GM12878 (cell line): ENCODE data around the gene GNAL. TPM values are rescaled to one million over a fixed set of nuclear protein-coding genes. Genes with fewer than 3 reads are reported as not detected.

Source experiments
- ATAC-seq: fragments of 200-7000 bp; cut with Tn5 transposase; 3 replicates; pipeline ENCODE4 v1.9.1; 2020; ENCODE audit warnings: mild to moderate bottlenecking, moderate library complexity
- BruUV-seq: library from RNA; stranded (reverse); fragments of 400-500 nt; replicated peaks from 2 replicates; lab custom pipeline; 2021; lab: Mats Ljungman, UMichigan
- CTCF ChIA-PET: fragments of 300-600 bp; sonication (Branson Sonifier 250); formaldehyde crosslinking; extraction: SDS; loops from one replicate; lab custom pipeline; 2021; ENCODE audit warnings: inconsistent platforms; lab: Yijun Ruan, JAX
- POLR2A ChIA-PET: fragments of 350-600 bp; formaldehyde crosslinking; extraction: SDS; loops from one replicate; lab custom pipeline; 2021; ENCODE audit warnings: inconsistent platforms; lab: Charles Lee
- RAD21 ChIA-PET: fragments of 300-600 bp; sonication (Branson Sonifier 250); formaldehyde crosslinking; loops from one replicate; lab custom pipeline; 2023; ENCODE audit warnings: antibody characterized with exemption; ENCODE audit not compliant: unreplicated experiment; lab: Charles Lee
- SMC1A ChIA-PET: fragments of 300-600 bp; sonication (Branson Sonifier 250); formaldehyde crosslinking; loops from one replicate; lab custom pipeline; 2023; ENCODE audit not compliant: unreplicated experiment, uncharacterized antibody; lab: Charles Lee
- DNase-seq: peaks from one replicate; pipeline ENCODE4 v3.0.0-alpha.2; 2011; ENCODE audit warnings: low read depth, low spot score
- FAIRE-seq: peaks from 3 replicates; lab custom pipeline; 2011; peaks lifted over from hg19 to GRCh38; lab: Jason Lieb, UNC
- H2AFZ ChIP-seq: 2 replicates; pipeline ENCODE4 v1.6.0; 2011; ENCODE audit warnings: low read depth, low read length, control low read depth; ENCODE audit not compliant: control insufficient read depth
- H3K27ac ChIP-seq: 2 replicates; pipeline ENCODE4 v1.5.1; 2011; ENCODE audit warnings: control low read depth; ENCODE audit not compliant: control insufficient read depth, insufficient read depth
- H3K27me3 ChIP-seq, 2 experiments: replicated peaks in 1 of 2; 2 replicates each; pipeline versions ENCODE4 v1.6.0 to v1.6.1; 2011; ENCODE audit warnings: low read length in 1 of 2; ENCODE audit not compliant: control insufficient read depth in 2 of 2, insufficient read depth in 2 of 2
- H3K36me3 ChIP-seq, 2 experiments: 2 replicates each; pipeline ENCODE4 v1.5.1; 2011; ENCODE audit warnings: low read length in 1 of 2; ENCODE audit not compliant: control insufficient read depth in 2 of 2, insufficient read depth in 2 of 2
- H3K4me1 ChIP-seq: 2 replicates; pipeline ENCODE4 v1.6.1; 2011; ENCODE audit warnings: mild to moderate bottlenecking, low read length, moderate library complexity, mixed read lengths; ENCODE audit not compliant: control insufficient read depth, insufficient read depth
- H3K4me2 ChIP-seq: 2 replicates; pipeline ENCODE4 v1.6.0; 2011; ENCODE audit warnings: control low read depth; ENCODE audit not compliant: control insufficient read depth, insufficient read depth
- H3K4me3 ChIP-seq: fragments of 200-600 bp; sonication (generic); 2 replicates; pipeline ENCODE4 v1.5.1; 2016
- H3K79me2 ChIP-seq: 2 replicates; pipeline ENCODE4 v1.6.0; 2011; ENCODE audit warnings: low read length; ENCODE audit not compliant: control insufficient read depth, insufficient read depth
- H3K9ac ChIP-seq: 2 replicates; pipeline ENCODE4 v1.8.0; 2011; ENCODE audit warnings: low read length, control low read depth, mixed read lengths; ENCODE audit not compliant: control insufficient read depth, insufficient read depth
- H3K9me3 ChIP-seq: replicated peaks from 3 replicates; pipeline ENCODE4 v1.5.1; 2011; ENCODE audit warnings: mild to moderate bottlenecking, low read length; ENCODE audit not compliant: control insufficient read depth, insufficient read depth
- H4K20me1 ChIP-seq: 2 replicates; pipeline ENCODE4 v1.6.0; 2011; ENCODE audit not compliant: control insufficient read depth, insufficient read depth
- BCL11A ChIP-seq: IDR thresholded peaks from 2 replicates; pipeline ENCODE4 v1.6.1; 2011; ENCODE audit warnings: low read depth, low read length
- CBFB ChIP-seq: IDR thresholded peaks from 2 replicates; pipeline ENCODE4 v1.6.1; 2016; ENCODE audit warnings: antibody characterized with exemption, low read depth
- DPF2 ChIP-seq: fragments of 450-650 bp; IDR thresholded peaks from 2 replicates; pipeline ENCODE4 v1.6.1; 2017; ENCODE audit warnings: mild to moderate bottlenecking
- JUNB ChIP-seq: IDR thresholded peaks from 2 replicates; pipeline ENCODE4 v1.6.1; 2016; ENCODE audit warnings: antibody characterized with exemption, mild to moderate bottlenecking
- MEF2B ChIP-seq: fragments of 450-650 bp; IDR thresholded peaks from 2 replicates; pipeline ENCODE4 v1.6.1; 2018; ENCODE audit warnings: mild to moderate bottlenecking, moderate library complexity; ENCODE audit not compliant: partially characterized antibody, poor library complexity, severe bottlenecking
- NKRF ChIP-seq: fragments of 450-650 bp; conservative IDR thresholded peaks from 2 replicates; pipeline ENCODE4 v1.6.1; 2017; ENCODE audit warnings: mild to moderate bottlenecking, moderate library complexity
- RBBP5 ChIP-seq: fragments of 200-600 bp; sonication (generic); conservative IDR thresholded peaks from 2 replicates; pipeline ENCODE4 v1.6.1; 2016
- RFX5 ChIP-seq: IDR thresholded peaks from 2 replicates; pipeline ENCODE4 v1.6.1; 2011; ENCODE audit warnings: low read depth, low read length, improper control_type of control experiment
- TARDBP ChIP-seq: IDR thresholded peaks from 2 replicates; pipeline ENCODE4 v1.6.1; 2016; ENCODE audit warnings: borderline replicate concordance
- TBL1XR1 ChIP-seq: IDR thresholded peaks from 2 replicates; pipeline ENCODE4 v1.6.1; 2012; ENCODE audit warnings: low read depth, low read length, improper control_type of control experiment
- ZBED1 ChIP-seq: IDR thresholded peaks from 2 replicates; pipeline ENCODE4 v1.6.1; 2016; ENCODE audit warnings: borderline replicate concordance
- ZBTB33 ChIP-seq: fragments of 450-650 bp; IDR thresholded peaks from 2 replicates; pipeline ENCODE4 v1.6.1; 2017; ENCODE audit warnings: mild to moderate bottlenecking
- ZNF274 ChIP-seq: IDR thresholded peaks from one replicate; pipeline ENCODE4 v1.8.0; 2011; ENCODE audit not compliant: insufficient read length, insufficient read depth
- WGBS: methylation state at CpG from one replicate; pipeline ENCODE4 v1.1.6; 2016; ENCODE audit warnings: low lambda C conversion rate; ENCODE audit not compliant: insufficient replicate concordance, insufficient coverage; ENCODE audit errors: missing lambda C conversion rate; 5-methylcytosine and 5-hydroxymethylcytosine counted together
- in situ Hi-C: fragments of 300-500 bp; cut with MboI; formaldehyde crosslinking; loops from 9 replicates; pipeline ENCODE4 v1.14.3; 2018; ENCODE audit warnings: mixed read lengths
- intact Hi-C: fragments of 100-400 bp; cut with micrococcal nuclease; formaldehyde crosslinking; loops from one replicate; pipeline ENCODE4 v1.14.2; 2022; ENCODE audit not compliant: unreplicated experiment
- polyA plus RNA-seq, 11 experiments: library from polyadenylated mRNA; depleted of rRNA in 4 of 11; unstranded in 6 of 11; stranded (reverse) in 5 of 11; fragments of >200 nt; fragmentation: Nextera tagmentation in 4 of 11; fragmentation: Illumina TruSeq in 1 of 11; extraction: Ambion mirVana in 4 of 11; extraction: Trizol in 1 of 11; gene quantifications; 1 replicate in 1 of 11; 2 replicates in 10 of 11; pipeline versions ENCODE4 v1.2.1 to v1.2.3, GENCODE V29; 2011 to 2016; ENCODE audit warnings: inconsistent platforms in 2 of 11, missing spikeins in 2 of 11, low read depth in 1 of 11
- total RNA-seq, 4 experiments: library from RNA; depleted of rRNA in 3 of 4; stranded (reverse); fragments of >200 nt in 3 of 4; fragmentation: Illumina TruSeq in 1 of 4; extraction: Trizol in 1 of 4; gene quantifications; 2 replicates each; pipeline versions ENCODE4 v1.2.1 to v1.2.3, GENCODE V29; 2013 to 2021
- TF ChIP-seq, protein P1 (sequence below): fragments of 150-350 bp; IDR thresholded peaks from 2 replicates; pipeline ENCODE4 v1.6.1; 2014; ENCODE audit warnings: mild to moderate bottlenecking, low read depth, low read length
- TF ChIP-seq, protein P2 (sequence below): IDR thresholded peaks from 2 replicates; pipeline ENCODE4 v1.6.1; 2012; ENCODE audit warnings: low read depth, low read length, improper control_type of control experiment

GNAL gene
- total and polyA plus RNA-seq, 10 of the 15 experiments (the other 5 are each of a cell fraction or from before 2014, with no cell fraction given): 0.02 to 0.39 (median 0.05) TPM; not detected in 5

- no peak for TF ChIP-seq ZBED1
- no peak for TF ChIP-seq RBBP5
- TF ChIP-seq BCL11A: no peak
- no peak for TF ChIP-seq CBFB
- TF ChIP-seq TBL1XR1: no peak
- no peak for TF ChIP-seq TARDBP
- TF ChIP-seq RFX5: no peak
- no peak for TF ChIP-seq ZNF274
- TF ChIP-seq, protein P1, sequence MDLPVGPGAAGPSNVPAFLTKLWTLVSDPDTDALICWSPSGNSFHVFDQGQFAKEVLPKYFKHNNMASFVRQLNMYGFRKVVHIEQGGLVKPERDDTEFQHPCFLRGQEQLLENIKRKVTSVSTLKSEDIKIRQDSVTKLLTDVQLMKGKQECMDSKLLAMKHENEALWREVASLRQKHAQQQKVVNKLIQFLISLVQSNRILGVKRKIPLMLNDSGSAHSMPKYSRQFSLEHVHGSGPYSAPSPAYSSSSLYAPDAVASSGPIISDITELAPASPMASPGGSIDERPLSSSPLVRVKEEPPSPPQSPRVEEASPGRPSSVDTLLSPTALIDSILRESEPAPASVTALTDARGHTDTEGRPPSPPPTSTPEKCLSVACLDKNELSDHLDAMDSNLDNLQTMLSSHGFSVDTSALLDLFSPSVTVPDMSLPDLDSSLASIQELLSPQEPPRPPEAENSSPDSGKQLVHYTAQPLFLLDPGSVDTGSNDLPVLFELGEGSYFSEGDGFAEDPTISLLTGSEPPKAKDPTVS: no peak
- no peak for TF ChIP-seq JUNB
- no peak for TF ChIP-seq ZBTB33
- no peak for TF ChIP-seq NKRF
- TF ChIP-seq MEF2B: no peak
- TF ChIP-seq DPF2: no peak
- TF ChIP-seq, protein P2, sequence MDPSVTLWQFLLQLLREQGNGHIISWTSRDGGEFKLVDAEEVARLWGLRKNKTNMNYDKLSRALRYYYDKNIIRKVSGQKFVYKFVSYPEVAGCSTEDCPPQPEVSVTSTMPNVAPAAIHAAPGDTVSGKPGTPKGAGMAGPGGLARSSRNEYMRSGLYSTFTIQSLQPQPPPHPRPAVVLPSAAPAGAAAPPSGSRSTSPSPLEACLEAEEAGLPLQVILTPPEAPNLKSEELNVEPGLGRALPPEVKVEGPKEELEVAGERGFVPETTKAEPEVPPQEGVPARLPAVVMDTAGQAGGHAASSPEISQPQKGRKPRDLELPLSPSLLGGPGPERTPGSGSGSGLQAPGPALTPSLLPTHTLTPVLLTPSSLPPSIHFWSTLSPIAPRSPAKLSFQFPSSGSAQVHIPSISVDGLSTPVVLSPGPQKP: no peak
- BruUV-seq: no TSS peak
- H3K9me3 ChIP-seq: no peaks in the 10 kb centered on the region
- ChIA-PET SMC1A (no interaction called here), POLR2A (no interaction called here), CTCF (no interaction called here), RAD21 (no interaction called here)
- intact Hi-C loops: no loop called here
- DNase-seq (no peak), FAIRE-seq (no peak), ATAC-seq (no peak)
- WGBS: 38% methylated on average over 3 of the region's 3 CpGs
- no peaks in the 10 kb centered on the region for H3K79me2 ChIP-seq
- in situ Hi-C loops: no loop called here
- no peak overlapping the region for H3K4me2 ChIP-seq
- no peak overlapping the region for H3K4me3 ChIP-seq
- H3K36me3 ChIP-seq: no peaks in the 10 kb centered on the region
- no peak overlapping the region for H3K27ac ChIP-seq
- H3K4me1 ChIP-seq: no peaks in the 10 kb centered on the region
- H3K9ac ChIP-seq: no peak overlapping the region
- H3K27me3 ChIP-seq: no peaks in the 10 kb centered on the region; a peak in 1 of 4 replicates
- no peak overlapping the region for H2AFZ ChIP-seq
- no peaks in the 10 kb centered on the region for H4K20me1 ChIP-seq
Measured at GRCh38 chr18:11678211-11678610, 10.9 kb upstream of the GNAL start.
